ENCODE data around the gene TSPAN17. TPM values are rescaled to one million over a fixed set of nuclear protein-coding genes. Genes with fewer than 3 reads are reported as not detected.
"Not testable (repeated sequence)": the region's sequence is repeated elsewhere in the genome, so short reads cannot be mapped to it uniquely, and the experiment has no call there.

Gene TSPAN17, protein sequence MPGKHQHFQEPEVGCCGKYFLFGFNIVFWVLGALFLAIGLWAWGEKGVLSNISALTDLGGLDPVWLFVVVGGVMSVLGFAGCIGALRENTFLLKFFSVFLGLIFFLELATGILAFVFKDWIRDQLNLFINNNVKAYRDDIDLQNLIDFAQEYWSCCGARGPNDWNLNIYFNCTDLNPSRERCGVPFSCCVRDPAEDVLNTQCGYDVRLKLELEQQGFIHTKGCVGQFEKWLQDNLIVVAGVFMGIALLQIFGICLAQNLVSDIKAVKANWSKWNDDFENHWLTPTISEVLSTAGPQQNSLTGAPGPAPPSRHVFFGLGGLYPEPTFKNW
- 40.8 to 49.8 TPM (median 48.0 TPM) in 3 replicates for total RNA-seq
- long read RNA-seq, transcript TSPAN17-207 (9 exons, 2,457 nt) = major isoform, 7 of 14 reads
- long read RNA-seq, partial matches to known transcripts = 5 of 14 reads
- long read RNA-seq, other reads (novel, unspliced or antisense) = 2 of 14 reads

DNA sequence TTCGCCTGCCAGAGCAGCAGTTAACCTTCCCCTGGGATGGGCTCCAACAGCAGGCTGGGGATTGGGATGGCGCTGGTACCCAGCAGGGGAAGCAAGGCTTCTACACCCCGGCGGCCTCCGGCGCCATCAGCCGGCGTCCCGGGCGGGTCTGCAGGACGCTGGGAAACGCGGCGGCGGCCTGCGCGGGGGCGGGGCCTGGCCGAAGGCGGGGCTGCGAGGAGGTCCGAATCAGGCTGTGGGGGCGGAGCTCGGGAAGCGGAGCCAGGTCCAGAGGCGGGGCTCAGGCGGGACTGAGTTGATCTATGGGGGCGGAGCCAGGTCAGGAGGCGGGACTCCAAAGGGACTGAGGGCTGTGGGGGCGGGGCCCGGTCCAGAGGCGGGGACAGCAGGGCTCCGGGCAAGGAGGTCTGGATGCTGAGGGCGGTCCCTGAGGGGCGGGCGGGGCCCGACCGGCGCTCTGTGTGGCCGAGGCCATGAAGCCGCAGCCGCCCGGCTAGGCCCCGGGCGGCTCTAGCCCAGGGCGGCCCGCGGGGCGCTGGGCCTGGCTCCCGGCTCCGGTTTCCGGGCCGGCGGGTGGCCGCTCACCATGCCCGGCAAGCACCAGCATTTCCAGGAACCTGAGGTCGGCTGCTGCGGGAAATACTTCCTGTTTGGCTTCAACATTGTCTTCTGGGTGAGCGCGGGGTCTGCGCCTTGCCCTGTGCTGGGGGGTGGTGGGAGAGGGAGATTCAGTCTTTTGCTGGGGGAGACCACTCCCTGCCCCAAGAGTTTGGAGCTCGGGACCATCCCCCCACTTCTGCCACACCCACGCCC, at the start of gene TSPAN17:
TSS of gene TSPAN17 (plus strand) at position 455 of the 813 bp plus-strand sequence. CDS start at position 587, 132 bp downstream.
- Mint-ChIP-seq H3K4me1 (ENCODE audit: low read depth) (peaks cover 23% of the 10 kb centered on the region), H3K27ac (ENCODE audit: unreplicated experiment) (peak within 1 kb of the TSS; percentile 88), H3K9me3 (ENCODE audit: low read depth) (no peaks in the 10 kb centered on the region), H3K4me3 (ENCODE audit: unreplicated experiment) (peak within 1 kb of the TSS; percentile 87), H3K36me3 (ENCODE audit: low read depth) (no peaks in the 10 kb centered on the region), H3K27me3 (ENCODE audit: low read depth) (no peaks in the 10 kb centered on the region)
- DNase-seq (ENCODE audit: low spot score) = peak; percentile 100
- TF ChIP-seq, protein P1, sequence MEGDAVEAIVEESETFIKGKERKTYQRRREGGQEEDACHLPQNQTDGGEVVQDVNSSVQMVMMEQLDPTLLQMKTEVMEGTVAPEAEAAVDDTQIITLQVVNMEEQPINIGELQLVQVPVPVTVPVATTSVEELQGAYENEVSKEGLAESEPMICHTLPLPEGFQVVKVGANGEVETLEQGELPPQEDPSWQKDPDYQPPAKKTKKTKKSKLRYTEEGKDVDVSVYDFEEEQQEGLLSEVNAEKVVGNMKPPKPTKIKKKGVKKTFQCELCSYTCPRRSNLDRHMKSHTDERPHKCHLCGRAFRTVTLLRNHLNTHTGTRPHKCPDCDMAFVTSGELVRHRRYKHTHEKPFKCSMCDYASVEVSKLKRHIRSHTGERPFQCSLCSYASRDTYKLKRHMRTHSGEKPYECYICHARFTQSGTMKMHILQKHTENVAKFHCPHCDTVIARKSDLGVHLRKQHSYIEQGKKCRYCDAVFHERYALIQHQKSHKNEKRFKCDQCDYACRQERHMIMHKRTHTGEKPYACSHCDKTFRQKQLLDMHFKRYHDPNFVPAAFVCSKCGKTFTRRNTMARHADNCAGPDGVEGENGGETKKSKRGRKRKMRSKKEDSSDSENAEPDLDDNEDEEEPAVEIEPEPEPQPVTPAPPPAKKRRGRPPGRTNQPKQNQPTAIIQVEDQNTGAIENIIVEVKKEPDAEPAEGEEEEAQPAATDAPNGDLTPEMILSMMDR (IDR thresholded peaks at IDR 0.05) = peak; percentile 70

DNA sequence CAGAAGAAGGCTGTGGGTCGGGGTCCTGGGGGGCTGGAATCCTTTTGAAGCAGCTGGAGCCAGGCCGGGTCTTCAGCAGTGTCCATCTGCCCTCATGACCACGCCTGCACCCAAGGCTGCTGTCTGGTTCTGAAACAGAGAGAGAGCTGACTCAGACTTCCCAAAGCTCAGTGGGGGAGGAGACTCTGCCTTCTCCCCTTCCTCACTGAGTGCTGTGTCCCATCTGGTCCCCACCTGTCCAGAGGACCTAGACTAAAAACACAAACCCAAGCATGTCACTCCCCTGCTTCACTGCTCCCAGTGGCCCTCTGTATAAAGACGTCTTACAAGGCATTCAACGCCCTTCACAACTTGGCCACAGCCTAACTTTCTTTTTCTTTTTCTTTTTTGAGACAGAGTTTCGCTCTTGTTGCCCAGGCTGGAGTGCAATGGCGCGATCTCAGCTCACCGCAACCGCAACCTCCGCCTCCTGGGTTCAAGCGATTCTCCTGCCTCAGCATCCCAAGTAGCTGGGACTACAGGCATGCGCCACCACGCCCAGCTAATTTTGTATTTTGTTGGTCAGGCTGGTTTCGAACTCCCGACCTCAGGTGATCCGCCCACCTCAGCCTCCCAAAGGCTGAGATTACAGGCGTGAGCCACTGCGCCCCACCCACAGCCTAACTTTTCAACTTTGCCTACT, 47.4 kb upstream of the TSPAN17 start:
- not testable (repeated sequence) for H3K36me3 Mint-ChIP-seq (ENCODE audit: low read depth); H3K4me3 Mint-ChIP-seq (ENCODE audit: unreplicated experiment); H3K9me3 Mint-ChIP-seq (ENCODE audit: low read depth); H3K27ac Mint-ChIP-seq (ENCODE audit: unreplicated experiment); DNase-seq (ENCODE audit: low spot score); H3K27me3 Mint-ChIP-seq (ENCODE audit: low read depth); H3K4me1 Mint-ChIP-seq (ENCODE audit: low read depth)

DNA sequence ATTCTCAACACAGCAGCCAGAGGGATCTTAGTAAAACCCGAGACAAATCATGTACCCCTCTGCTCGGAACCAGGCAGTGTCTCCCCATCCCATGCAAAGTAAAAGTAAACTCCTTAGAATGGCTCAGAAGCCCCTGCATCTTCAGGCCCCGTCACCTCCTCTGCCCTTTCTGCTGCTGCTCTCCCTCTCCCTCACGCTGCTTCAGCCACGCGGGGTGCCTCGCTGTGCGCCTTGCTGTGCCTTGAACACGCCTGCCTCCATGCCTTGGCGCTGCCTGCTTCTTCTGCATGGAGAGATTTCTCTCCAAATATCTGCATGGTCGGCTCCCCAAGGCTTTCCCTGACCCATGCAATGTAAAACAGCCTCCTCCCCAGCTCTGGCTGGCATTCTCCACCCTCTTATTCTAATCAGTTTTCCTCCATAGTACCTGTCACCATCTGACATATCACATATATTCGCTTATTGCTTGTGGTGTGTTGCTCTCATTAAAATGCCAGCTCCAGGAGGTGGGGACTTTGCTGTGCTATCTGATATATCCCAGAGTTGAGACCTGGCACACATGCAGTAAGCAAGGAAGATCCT, 45.3 kb upstream of the TSPAN17 start:
- TF ChIP-seq, protein P1 (IDR thresholded peaks at IDR 0.05) = no peak
- Mint-ChIP-seq H3K27me3 (ENCODE audit: low read depth) (peaks cover 1% of the 10 kb centered on the region), H3K27ac (ENCODE audit: unreplicated experiment) (no peak overlapping the region), H3K4me1 (ENCODE audit: low read depth) (no peaks in the 10 kb centered on the region), H3K4me3 (ENCODE audit: unreplicated experiment) (no peak overlapping the region), H3K36me3 (ENCODE audit: low read depth) (no peaks in the 10 kb centered on the region), H3K9me3 (ENCODE audit: low read depth) (no peaks in the 10 kb centered on the region)
- no peak for DNase-seq (ENCODE audit: low spot score)

DNA sequence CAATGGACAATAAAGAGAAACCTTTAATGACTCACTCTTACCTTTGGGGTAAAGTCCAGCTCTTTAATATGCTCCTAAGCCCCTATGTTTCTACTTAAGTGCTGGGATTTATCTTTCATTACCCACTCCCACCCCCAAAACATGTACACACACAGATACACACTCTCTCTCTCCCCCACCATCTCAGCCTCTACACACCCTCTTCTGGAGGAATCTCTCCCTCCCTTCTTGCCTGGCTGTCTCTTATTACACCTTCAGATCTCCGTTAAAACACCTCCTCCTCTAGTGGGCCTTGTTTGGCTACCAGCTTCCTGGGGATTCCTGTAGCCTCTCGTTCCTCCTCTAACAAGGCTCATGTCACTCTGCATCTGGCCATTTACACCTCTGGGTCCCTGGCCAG, 44.2 kb upstream of the TSPAN17 start:
- Mint-ChIP-seq H3K4me3 (ENCODE audit: unreplicated experiment) (no peak overlapping the region), H3K27ac (ENCODE audit: unreplicated experiment) (no peak overlapping the region), H3K27me3 (ENCODE audit: low read depth) (peaks cover 1% of the 10 kb centered on the region), H3K4me1 (ENCODE audit: low read depth) (no peaks in the 10 kb centered on the region), H3K36me3 (ENCODE audit: low read depth) (no peaks in the 10 kb centered on the region), H3K9me3 (ENCODE audit: low read depth) (no peaks in the 10 kb centered on the region)
- TF ChIP-seq, protein P1 (IDR thresholded peaks at IDR 0.05) = no peak
- DNase-seq (ENCODE audit: low spot score) = no peak

DNA sequence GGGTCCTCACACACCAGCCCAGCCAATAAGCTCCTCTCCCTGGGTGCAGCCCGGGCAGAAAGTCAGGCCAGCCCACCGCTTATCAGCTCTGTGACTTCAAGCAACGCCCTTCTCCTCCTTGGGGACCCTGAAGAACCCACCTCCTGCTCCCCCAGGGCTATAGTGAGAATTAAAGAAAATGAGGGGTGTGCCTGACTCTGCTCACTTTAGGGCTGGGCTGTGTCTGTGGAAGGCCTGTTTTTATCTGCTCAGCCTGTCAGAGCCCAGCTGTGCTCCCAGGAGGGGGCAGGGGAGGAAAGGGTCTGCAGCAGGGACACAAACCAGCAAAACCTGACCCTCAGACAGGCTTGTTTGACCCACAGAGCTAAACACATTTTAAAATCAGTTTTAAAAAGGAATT, 41.3 kb upstream of the TSPAN17 start:
- H3K9me3 Mint-ChIP-seq (ENCODE audit: low read depth) = no peaks in the 10 kb centered on the region
- peaks cover 7% of the 10 kb centered on the region for H3K4me1 Mint-ChIP-seq (ENCODE audit: low read depth)
- TF ChIP-seq, protein P1 (IDR thresholded peaks at IDR 0.05) = no peak
- DNase-seq (ENCODE audit: low spot score) = no peak
- H3K27ac Mint-ChIP-seq (ENCODE audit: unreplicated experiment) = no peak overlapping the region
- peaks cover 1% of the 10 kb centered on the region for H3K27me3 Mint-ChIP-seq (ENCODE audit: low read depth)
- H3K36me3 Mint-ChIP-seq (ENCODE audit: low read depth) = no peaks in the 10 kb centered on the region
- no peak overlapping the region for H3K4me3 Mint-ChIP-seq (ENCODE audit: unreplicated experiment)
